HG03108 (cell line): ENCODE results near the gene FKBP1A.

ENCODE experiments used
- ATAC-seq: cut with Tn5 transposase; IDR thresholded peaks from one replicate; pipeline ENCODE4 v1.9.1; 2021; ENCODE audit warnings: moderate library complexity; ENCODE audit not compliant: unreplicated experiment

The FKBP1A gene

GRCh38 chr20:1388741-1389483 lies 3.9 kb downstream of the FKBP1A start:
- ATAC-seq: no peak

GRCh38 chr20:1388253-1388652 lies 4.6 kb downstream of the FKBP1A start:
- no peak for ATAC-seq

GRCh38 chr20:1386323-1386722 lies 6.5 kb downstream of the FKBP1A start:
- ATAC-seq: no peak

GRCh38 chr20:1383623-1384404 lies 9.0 kb downstream of the FKBP1A start:
- ATAC-seq: no peak

- ATAC-seq: no peak
Observed at GRCh38 chr20:1382670-1383069, 10.2 kb downstream of the FKBP1A start.

- no peak for ATAC-seq
Observed at GRCh38 chr20:1381753-1382591, 10.9 kb downstream of the FKBP1A start.

- no peak for ATAC-seq
Observed at GRCh38 chr20:1378735-1379125, 14.1 kb downstream of the FKBP1A start.

- ATAC-seq: no peak
Observed at GRCh38 chr20:1377984-1378734, 14.7 kb downstream of the FKBP1A start.

- ATAC-seq: no peak
Observed at GRCh38 chr20:1377341-1377871, 15.4 kb downstream of the FKBP1A start.

- ATAC-seq: no peak
Observed at GRCh38 chr20:1376408-1377270, 16.2 kb downstream of the FKBP1A start.

- no peak for ATAC-seq
Observed at GRCh38 chr20:1376007-1376406, 16.8 kb downstream of the FKBP1A start.

GRCh38 chr20:1375515-1375914 lies 17.3 kb downstream of the FKBP1A start:
- no peak for ATAC-seq

- no peak for ATAC-seq
Observed at GRCh38 chr20:1374246-1374645, 18.6 kb downstream of the FKBP1A start.

GRCh38 chr20:1373614-1374013 lies 19.2 kb downstream of the FKBP1A start:
- no peak for ATAC-seq

- no peak for ATAC-seq
Observed at GRCh38 chr20:1373036-1373435, 19.8 kb downstream of the FKBP1A start.

GRCh38 chr20:1371830-1372539 lies 20.9 kb downstream of the FKBP1A start:
- ATAC-seq: no peak

- ATAC-seq: no peak
Observed at GRCh38 chr20:1371202-1371782, 21.6 kb downstream of the FKBP1A start.

GRCh38 chr20:1370548-1371110 lies 22.2 kb downstream of the FKBP1A start:
- ATAC-seq: no peak
